SU-DHL-6 (cell line): Measurements from ENCODE around the gene RNF214.

ENCODE experiments used
- EZH2phosphoT487 ChIP-seq: fragments of 200-600 bp; sonication (generic), shearing (Covaris generic); conservative IDR thresholded peaks from 2 replicates; pipeline ENCODE4 v1.6.1; 2018; ENCODE audit warnings: mild to moderate bottlenecking, antibody characterized with exemption, low read length, moderate library complexity, mixed read lengths
- TF ChIP-seq, protein P1 (sequence below): fragments of 200-600 bp; sonication (generic); IDR thresholded peaks from one replicate; pipeline ENCODE4 v1.5.1; 2017; ENCODE audit warnings: antibody characterized with exemption, mild to moderate bottlenecking, low read length, moderate library complexity; ENCODE audit not compliant: insufficient read depth, poor library complexity, severe bottlenecking

DNA sequence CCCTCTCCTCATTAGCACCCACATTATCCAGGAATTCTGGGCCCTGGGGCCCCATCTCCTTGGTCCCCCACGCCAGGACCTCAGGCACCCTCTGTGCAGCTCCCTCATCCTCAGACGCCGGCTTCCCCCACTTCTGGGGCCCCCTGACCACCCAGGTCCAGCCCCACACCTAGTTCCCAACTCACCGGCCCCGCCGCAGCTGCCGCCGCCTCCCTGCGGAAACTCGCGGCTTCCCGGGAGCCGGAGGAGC, 704 bp upstream of the RNF214 start, which contains the start of gene PCSK7:
- TF ChIP-seq, protein P1, sequence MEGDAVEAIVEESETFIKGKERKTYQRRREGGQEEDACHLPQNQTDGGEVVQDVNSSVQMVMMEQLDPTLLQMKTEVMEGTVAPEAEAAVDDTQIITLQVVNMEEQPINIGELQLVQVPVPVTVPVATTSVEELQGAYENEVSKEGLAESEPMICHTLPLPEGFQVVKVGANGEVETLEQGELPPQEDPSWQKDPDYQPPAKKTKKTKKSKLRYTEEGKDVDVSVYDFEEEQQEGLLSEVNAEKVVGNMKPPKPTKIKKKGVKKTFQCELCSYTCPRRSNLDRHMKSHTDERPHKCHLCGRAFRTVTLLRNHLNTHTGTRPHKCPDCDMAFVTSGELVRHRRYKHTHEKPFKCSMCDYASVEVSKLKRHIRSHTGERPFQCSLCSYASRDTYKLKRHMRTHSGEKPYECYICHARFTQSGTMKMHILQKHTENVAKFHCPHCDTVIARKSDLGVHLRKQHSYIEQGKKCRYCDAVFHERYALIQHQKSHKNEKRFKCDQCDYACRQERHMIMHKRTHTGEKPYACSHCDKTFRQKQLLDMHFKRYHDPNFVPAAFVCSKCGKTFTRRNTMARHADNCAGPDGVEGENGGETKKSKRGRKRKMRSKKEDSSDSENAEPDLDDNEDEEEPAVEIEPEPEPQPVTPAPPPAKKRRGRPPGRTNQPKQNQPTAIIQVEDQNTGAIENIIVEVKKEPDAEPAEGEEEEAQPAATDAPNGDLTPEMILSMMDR = no peak
- TF ChIP-seq EZH2phosphoT487 = no peak
